Right lobe of liver (tissue), 4 donors: ENCODE measurements around the gene GATA5.

ENCODE experiments used
- CTCF ChIP-seq, 4 donors: fragments of 200-600 bp in 3 of 4; fragments of 450-650 bp in 1 of 4; IDR thresholded peaks; one replicate each; pipeline versions ENCODE4 v1.5.1 to v1.8.0; 2016 to 2022; ENCODE audit warnings: antibody characterized with exemption in 4 of 4, mild to moderate bottlenecking in 2 of 4
- POLR2A ChIP-seq: fragments of 450-650 bp; IDR thresholded peaks from one replicate; pipeline ENCODE4 v1.6.1; 2017; ENCODE audit warnings: antibody characterized with exemption, mild to moderate bottlenecking
- donor health status: DM: no; HTN: no; CAD: no.
- donor health status: DM: no; HTN: no; CAD: no.
- donor health status: DM: no; HTN: yes; CAD: no.

- TF ChIP-seq POLR2A (no peak), CTCF (IDR thresholded peaks at IDR 0.05) (no peak)
Observed at GRCh38 chr20:62425281-62426058, 50.3 kb downstream of the GATA5 start.
